Neural progenitor cell (in vitro differentiated cells): Measurements from ENCODE around the gene HOXB9.

ENCODE experiments used
- CTCF ChIP-seq: fragments of 200-600 bp; sonication (generic); IDR thresholded peaks from 2 replicates; pipeline ENCODE4 v1.5.1; 2017; ENCODE audit warnings: antibody characterized with exemption, mild to moderate bottlenecking
- EZH2phosphoT487 ChIP-seq: fragments of 200-600 bp; sonication (generic); IDR thresholded peaks from 2 replicates; pipeline ENCODE4 v1.6.1; 2017; ENCODE audit warnings: antibody characterized with exemption

- TF ChIP-seq CTCF, result no peak
- no peak for TF ChIP-seq EZH2phosphoT487
Observed at GRCh38 chr17:48582750-48583069, 43.4 kb downstream of the HOXB9 start.
